Vagina (tissue), 2 donors: ENCODE measurements around the gene N4BP2.

Experiments used
- POLR2A ChIP-seq, 2 donors: fragments of 450-650 bp; IDR thresholded peaks; one replicate each; pipeline ENCODE4 v1.6.1; 2017; ENCODE audit warnings: antibody characterized with exemption in 2 of 2, mild to moderate bottlenecking in 2 of 2, moderate library complexity in 2 of 2
- POLR2AphosphoS5 ChIP-seq, 2 donors: sonication (generic); formaldehyde crosslinking; IDR thresholded peaks; one replicate each; pipeline ENCODE4 v1.9.0; 2017; ENCODE audit warnings: antibody characterized with exemption in 2 of 2, mild to moderate bottlenecking in 2 of 2, low read depth in 1 of 2; ENCODE audit not compliant: insufficient read depth in 1 of 2
- TF ChIP-seq, protein P1 (sequence below), 3 experiments: fragments of 450-650 bp in 2 of 3; fragments of 200-600 bp in 1 of 3; sonication (generic) in 1 of 3; IDR thresholded peaks; one replicate each; pipeline ENCODE4 v1.5.1; 2017 to 2019; ENCODE audit warnings: antibody characterized with exemption in 3 of 3, mild to moderate bottlenecking in 2 of 3, moderate library complexity in 2 of 3

DNA sequence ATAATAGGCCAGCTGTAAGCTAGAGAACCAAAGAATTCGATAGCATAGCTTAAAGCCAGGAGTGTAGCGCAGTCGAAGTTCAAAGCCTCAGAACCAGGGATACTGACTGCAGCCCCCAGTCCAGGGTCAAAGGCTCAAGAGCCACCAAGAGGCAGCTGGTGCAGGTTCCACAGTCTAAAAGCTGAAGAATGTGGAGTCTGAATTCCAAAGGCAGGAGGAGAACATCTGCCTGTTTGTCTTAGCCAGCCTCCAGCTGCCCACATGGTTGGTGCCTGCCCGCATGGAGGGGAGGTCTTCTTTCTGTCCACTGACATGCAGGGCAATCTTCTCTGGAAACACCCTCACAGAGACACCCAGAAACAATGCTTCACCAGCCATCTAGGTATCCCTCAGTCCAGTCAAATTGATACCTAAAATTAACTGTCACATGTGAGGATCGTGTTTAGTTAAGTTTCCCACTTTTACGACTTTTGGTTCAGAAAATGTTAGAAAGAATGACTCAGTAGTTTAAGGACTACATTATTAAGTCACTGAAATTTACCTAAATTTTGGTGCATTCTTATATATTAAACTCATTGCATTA lies 87.4 kb downstream of the N4BP2 start:
- TF ChIP-seq, protein P1, sequence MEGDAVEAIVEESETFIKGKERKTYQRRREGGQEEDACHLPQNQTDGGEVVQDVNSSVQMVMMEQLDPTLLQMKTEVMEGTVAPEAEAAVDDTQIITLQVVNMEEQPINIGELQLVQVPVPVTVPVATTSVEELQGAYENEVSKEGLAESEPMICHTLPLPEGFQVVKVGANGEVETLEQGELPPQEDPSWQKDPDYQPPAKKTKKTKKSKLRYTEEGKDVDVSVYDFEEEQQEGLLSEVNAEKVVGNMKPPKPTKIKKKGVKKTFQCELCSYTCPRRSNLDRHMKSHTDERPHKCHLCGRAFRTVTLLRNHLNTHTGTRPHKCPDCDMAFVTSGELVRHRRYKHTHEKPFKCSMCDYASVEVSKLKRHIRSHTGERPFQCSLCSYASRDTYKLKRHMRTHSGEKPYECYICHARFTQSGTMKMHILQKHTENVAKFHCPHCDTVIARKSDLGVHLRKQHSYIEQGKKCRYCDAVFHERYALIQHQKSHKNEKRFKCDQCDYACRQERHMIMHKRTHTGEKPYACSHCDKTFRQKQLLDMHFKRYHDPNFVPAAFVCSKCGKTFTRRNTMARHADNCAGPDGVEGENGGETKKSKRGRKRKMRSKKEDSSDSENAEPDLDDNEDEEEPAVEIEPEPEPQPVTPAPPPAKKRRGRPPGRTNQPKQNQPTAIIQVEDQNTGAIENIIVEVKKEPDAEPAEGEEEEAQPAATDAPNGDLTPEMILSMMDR (IDR thresholded peaks at IDR 0.05) = no peak
- TF ChIP-seq POLR2AphosphoS5 (IDR thresholded peaks at IDR 0.05; ENCODE audit: insufficient read depth in 1 of 2, low read depth in 1 of 2) (no peak), POLR2A (IDR thresholded peaks at IDR 0.05) (no peak)
